Tibial artery (tissue), 4 donors: ENCODE results near the gene BANF1.

ENCODE experiments used
- DNase-seq, 2 donors: peaks; one replicate each; pipeline ENCODE4 v3.0.0-alpha.2; 2019
- H3K27ac ChIP-seq, 2 donors: fragments of 200-600 bp; sonication (generic) in 1 of 2; 1 replicate in 1 of 2; 2 replicates in 1 of 2; pipeline ENCODE4 v1.5.1; 2018 to 2019; ENCODE audit warnings: mild to moderate bottlenecking in 1 of 2
- H3K27me3 ChIP-seq, 2 donors: fragments of 200-600 bp; sonication (generic) in 1 of 2; one replicate each; pipeline versions ENCODE4 v1.5.1 to v1.6.0; 2016 to 2019
- H3K36me3 ChIP-seq, 3 donors: fragments of 200-600 bp; sonication (generic) in 2 of 3; one replicate each; pipeline ENCODE4 v1.5.1; 2016 to 2019; ENCODE audit warnings: mild to moderate bottlenecking in 2 of 3
- H3K4me1 ChIP-seq, 4 donors: fragments of 200-600 bp; sonication (generic) in 2 of 4; 1 replicate in 3 of 4; 2 replicates in 1 of 4; pipeline ENCODE4 v1.5.1; 2016 to 2019
- H3K4me3 ChIP-seq, 2 donors: fragments of 200-600 bp; sonication (generic) in 1 of 2; 1 replicate in 1 of 2; 2 replicates in 1 of 2; pipeline ENCODE4 v1.5.1; 2018 to 2019; ENCODE audit warnings: mild to moderate bottlenecking in 2 of 2
- H3K9me3 ChIP-seq, 3 donors: fragments of 200-600 bp; sonication (generic) in 1 of 3; one replicate each; pipeline ENCODE4 v1.5.1; 2016 to 2019
- intact Hi-C: fragments of 100-400 bp; cut with DNase I; formaldehyde crosslinking; loops from one replicate; pipeline ENCODE4 v1.15.0; 2023; ENCODE audit warnings: low total_unique reads
- TF ChIP-seq, protein P1 (sequence below), 2 experiments: fragments of 200-600 bp in 1 of 2; fragments of 450-650 bp in 1 of 2; IDR thresholded peaks; one replicate each; pipeline ENCODE4 v1.5.1; 2017 to 2019; ENCODE audit warnings: antibody characterized with exemption in 2 of 2, mild to moderate bottlenecking in 1 of 2, moderate library complexity in 1 of 2

The BANF1 gene

DNA sequence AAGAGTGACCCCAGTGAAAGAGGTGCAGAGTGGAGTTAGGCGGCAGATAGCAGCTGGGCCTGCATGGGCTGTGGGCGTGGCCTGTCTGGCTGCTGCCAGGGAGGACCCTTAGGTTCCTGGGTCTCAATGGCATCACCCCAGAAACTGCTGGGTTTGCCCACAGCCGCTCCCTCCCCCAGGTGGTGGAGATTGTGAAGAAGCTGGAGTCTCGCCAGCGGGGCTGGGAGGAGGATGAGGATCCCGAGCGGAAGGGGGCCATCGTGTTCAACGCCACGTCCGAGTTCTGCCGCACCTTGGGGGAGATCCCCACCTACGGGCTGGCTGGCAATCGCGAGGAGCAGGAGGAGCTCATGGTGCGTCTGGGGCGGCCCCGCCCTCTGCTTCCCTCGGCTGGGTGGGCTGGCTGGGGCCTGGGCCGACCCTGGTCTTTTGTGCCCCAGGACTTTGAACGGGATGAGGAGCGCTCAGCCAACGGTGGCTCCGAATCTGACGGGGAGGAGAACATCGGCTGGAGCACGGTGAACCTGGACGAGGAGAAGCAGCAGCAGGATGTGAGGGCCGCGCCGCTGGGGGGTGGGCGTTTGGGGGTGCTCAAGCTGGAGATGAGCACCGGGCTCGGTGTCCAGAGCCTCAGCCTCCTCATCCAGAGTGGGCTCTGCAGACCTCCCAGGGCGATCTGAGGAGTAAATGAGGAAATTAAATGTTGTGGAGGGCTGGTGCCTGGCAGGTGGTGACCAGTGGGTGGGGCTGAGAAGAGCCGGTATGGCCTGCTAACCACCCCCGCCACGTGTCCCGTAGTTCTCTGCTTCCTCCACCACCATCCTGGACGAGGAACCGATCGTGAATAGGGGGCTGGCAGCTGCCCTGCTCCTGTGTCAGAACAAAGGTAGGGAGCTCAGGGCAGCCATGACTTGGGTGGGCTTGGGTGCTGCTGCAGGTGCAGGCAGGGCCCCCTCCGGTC lies 25.8 kb upstream of the BANF1 start:
- DNase-seq, result no peak
- Histone ChIP-seq H3K9me3 (no peaks in the 10 kb centered on the region), H3K27ac (no peak overlapping the region), H3K4me3 (no peak overlapping the region), H3K27me3 (no peaks in the 10 kb centered on the region), H3K4me1 (no peaks in the 10 kb centered on the region), H3K36me3 (peaks cover 29 to 84% (median 46%) of the 10 kb centered on the region in 3 donors)
- intact Hi-C loops, result no loop called here
- TF ChIP-seq, protein P1, sequence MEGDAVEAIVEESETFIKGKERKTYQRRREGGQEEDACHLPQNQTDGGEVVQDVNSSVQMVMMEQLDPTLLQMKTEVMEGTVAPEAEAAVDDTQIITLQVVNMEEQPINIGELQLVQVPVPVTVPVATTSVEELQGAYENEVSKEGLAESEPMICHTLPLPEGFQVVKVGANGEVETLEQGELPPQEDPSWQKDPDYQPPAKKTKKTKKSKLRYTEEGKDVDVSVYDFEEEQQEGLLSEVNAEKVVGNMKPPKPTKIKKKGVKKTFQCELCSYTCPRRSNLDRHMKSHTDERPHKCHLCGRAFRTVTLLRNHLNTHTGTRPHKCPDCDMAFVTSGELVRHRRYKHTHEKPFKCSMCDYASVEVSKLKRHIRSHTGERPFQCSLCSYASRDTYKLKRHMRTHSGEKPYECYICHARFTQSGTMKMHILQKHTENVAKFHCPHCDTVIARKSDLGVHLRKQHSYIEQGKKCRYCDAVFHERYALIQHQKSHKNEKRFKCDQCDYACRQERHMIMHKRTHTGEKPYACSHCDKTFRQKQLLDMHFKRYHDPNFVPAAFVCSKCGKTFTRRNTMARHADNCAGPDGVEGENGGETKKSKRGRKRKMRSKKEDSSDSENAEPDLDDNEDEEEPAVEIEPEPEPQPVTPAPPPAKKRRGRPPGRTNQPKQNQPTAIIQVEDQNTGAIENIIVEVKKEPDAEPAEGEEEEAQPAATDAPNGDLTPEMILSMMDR (IDR thresholded peaks at IDR 0.05), result no peak

DNA sequence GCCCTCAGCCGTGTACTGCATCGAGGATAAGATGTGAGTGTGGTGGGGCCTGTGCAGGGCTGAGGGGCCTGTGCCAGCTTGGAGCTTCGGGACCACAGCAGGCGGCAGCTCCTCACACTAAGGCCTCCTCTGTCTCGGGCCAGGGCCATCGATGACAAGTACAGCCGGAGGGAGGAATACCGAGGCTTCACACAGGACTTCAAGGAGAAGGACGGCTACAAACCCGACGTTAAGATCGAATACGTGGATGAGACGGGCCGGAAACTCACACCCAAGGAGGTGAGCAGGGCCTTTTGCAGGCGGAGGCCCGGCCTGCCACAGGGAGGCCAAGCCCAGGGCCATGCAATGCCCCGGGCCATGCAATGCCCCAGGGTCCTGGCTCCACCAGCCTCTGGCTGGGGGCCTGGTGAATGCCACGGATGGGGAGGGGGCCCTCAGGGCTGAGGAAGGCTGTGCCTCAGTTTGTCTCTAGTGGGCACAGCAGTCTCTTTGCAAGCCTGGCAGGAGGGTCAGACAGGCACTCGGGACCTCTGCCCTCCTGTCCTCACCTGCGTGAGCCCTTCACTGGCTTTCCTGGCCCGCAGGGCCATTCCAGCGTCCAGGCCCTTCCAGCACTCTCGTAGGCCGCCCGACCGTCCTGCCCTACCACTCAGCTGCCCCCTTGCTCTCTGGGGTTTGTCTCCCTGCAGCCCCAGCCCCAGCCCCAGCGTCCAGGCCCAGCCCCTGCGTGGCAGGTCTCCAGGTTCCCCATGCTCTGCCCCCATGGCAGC lies 24.5 kb upstream of the BANF1 start:
- TF ChIP-seq, protein P1 (IDR thresholded peaks at IDR 0.05), result no peak
- H3K27ac ChIP-seq, result no peak overlapping the region
- intact Hi-C loops, result no loop called here
- H3K36me3 ChIP-seq, result peaks cover 29 to 71% (median 46%) of the 10 kb centered on the region in 3 donors
- H3K4me1 ChIP-seq, result no peaks in the 10 kb centered on the region
- H3K4me3 ChIP-seq, result no peak overlapping the region
- H3K9me3 ChIP-seq, result no peaks in the 10 kb centered on the region
- no peaks in the 10 kb centered on the region for H3K27me3 ChIP-seq
- no peak for DNase-seq

DNA sequence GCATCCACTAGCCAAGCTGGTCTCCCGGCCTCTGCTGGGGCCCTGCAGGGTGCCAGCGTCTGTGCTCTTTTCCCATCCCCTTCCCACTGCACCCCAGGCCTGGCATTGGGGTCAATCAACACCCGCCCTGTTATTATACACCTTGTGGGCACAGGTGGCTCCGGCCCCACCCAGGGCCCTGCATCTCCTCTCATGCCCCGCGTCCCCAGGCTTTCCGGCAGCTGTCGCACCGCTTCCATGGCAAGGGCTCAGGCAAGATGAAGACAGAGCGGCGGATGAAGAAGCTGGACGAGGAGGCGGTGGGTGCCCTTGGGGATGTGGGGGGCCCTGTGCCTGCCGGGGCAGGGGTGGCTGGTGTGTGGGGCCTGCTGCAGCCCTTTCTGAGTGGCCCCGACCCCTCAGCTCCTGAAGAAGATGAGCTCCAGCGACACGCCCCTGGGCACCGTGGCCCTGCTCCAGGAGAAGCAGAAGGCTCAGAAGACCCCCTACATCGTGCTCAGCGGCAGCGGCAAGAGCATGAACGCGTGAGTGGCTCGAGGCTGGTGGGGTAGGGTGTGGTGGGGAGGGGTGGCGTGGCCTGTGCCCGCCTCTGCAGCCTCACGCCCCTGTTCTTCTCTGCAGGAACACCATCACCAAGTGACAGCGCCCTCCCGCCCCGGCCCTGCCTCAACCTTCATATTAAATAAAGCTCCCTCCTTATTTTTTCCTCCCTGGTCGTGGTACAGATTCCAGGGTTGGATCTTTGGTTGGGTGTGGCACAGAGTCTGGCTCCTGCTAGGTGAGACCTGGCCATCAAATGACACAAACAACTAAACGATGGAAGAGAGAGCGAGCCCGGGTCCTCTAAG lies 23.7 kb upstream of the BANF1 start:
- no peaks in the 10 kb centered on the region for H3K27me3 ChIP-seq
- peaks cover 29 to 65% (median 42%) of the 10 kb centered on the region in 3 donors for H3K36me3 ChIP-seq
- H3K27ac ChIP-seq, result no peak overlapping the region
- intact Hi-C loops, result no loop called here
- TF ChIP-seq, protein P1 (IDR thresholded peaks at IDR 0.05), result no peak
- H3K4me1 ChIP-seq, result no peaks in the 10 kb centered on the region
- H3K9me3 ChIP-seq, result no peaks in the 10 kb centered on the region
- no peak overlapping the region for H3K4me3 ChIP-seq
- no peak for DNase-seq

DNA sequence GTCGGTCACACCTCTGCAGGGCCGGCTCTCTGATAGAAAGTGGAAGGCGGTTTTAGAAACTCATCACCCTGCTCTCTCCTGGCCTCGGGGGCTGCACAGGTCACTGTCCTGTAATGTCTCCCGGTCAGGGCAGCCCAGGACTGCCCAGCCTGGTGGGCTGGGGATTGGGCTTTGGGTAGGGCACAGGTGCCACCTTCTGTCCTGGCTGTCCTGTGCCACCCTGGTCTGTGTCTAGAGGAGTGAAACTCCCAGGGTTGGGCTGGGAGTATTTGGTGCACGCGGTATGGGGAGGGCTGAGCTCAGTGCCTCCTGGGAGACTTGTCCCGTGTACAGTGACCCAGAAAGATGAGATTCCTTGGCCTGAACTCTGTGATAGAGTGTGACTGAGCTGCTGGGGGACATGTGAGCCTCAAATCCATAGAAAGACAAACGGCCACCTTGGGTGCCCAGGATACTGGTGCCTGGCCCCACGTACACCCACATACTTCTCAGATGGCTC lies 23.0 kb upstream of the BANF1 start:
- Histone ChIP-seq H3K36me3 (peaks cover 29 to 67% (median 39%) of the 10 kb centered on the region in 3 donors), H3K4me3 (no peak overlapping the region)
- TF ChIP-seq, protein P1 (IDR thresholded peaks at IDR 0.05), result no peak

More for the DNA sequence above, 23.0 kb upstream of the BANF1 start:
- intact Hi-C loops, result no loop called here
- Histone ChIP-seq H3K9me3 (no peaks in the 10 kb centered on the region), H3K27me3 (no peaks in the 10 kb centered on the region), H3K27ac (no peak overlapping the region), H3K4me1 (peaks cover 0 to 1% (median 0%) of the 10 kb centered on the region in 4 donors)
- DNase-seq, result no peak
